Nucleus accumbens (tissue), 56 donors: ENCODE data around the gene RET.

Experiments used
- DNase-seq, 56 donors: peaks; one replicate each; lab custom pipeline; 2025; lab: John Stamatoyannopoulos, UW

Gene RET

DNA sequence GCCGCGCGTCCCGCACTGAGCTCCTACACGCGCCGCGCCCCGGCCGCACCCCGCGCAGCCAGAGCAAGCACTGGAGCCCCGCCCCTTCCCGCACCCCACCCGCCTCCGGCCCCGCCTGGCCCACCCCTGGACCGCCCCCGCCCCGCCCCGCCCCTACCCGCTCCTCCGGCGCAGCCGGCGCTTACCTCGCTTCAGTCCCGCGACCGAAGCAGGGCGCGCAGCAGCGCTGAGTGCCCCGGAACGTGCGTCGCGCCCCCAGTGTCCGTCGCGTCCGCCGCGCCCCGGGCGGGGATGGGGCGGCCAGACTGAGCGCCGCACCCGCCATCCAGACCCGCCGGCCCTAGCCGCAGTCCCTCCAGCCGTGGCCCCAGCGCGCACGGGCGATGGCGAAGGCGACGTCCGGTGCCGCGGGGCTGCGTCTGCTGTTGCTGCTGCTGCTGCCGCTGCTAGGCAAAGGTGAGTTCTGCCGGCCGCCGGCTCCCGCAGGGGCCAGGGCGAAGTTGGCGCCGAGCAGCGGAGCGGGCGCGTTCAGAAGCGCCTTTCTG lies at the start of gene RET:
RET (plus strand) TSS at position 194 of the 545 bp plus-strand sequence; CDS start at position 384, 190 bp downstream.
- DNase-seq, result peak in 5 of 56 donors; percentile 11 to 48 (median 15)

DNA sequence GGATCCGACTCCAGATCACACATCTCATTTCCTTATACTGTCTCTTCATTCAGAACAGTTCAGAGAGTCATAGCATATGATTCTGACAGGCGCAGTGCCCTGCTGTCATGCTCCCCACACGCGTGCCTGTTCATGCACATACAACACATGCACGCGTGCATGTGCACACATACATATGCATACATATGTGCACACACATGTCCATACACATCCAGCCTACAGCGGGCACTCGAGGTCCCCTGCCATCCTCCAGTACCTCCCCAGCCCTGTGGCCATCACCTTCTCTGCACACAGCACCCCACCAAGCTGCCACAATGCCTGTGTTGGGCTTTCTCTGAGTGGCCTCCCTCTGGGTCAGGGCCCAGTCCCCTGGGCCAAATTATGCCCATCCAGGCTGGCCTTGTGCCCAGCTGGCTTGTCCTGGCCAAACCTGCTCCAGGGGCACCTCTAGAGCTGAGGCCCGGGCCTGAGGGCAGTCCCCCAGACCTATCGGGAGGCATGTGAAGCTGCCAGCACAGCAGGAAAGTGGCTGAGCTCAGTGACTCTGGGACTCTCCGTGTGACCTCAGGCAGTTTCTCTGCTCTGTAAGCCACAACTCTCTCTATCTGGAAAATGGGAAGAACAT lies 49.4 kb upstream of the RET start:
- no peak for DNase-seq

DNA sequence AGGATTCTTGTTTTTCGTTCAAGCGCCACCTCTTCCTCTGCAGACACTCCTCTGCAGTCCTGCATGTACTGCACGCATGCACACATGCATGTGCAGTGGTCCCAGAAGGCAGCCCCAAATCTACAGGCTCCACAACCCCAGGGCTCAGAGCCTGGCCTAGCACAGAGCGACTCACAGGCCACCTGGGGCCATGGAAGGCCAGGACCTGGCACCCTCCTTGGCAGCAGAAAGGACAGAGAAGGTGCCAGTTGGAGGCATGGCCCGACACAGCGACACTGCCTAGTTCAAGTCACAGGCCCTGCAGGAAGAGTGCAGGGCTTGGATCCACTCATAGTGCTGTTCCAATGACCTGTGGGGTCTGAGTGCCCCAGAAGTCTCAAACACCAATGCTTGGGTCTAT lies 48.7 kb upstream of the RET start:
- DNase-seq, result no peak

GRCh38 chr10:43029043-43029442 lies 47.8 kb upstream of the RET start:
- no peak for DNase-seq

DNA sequence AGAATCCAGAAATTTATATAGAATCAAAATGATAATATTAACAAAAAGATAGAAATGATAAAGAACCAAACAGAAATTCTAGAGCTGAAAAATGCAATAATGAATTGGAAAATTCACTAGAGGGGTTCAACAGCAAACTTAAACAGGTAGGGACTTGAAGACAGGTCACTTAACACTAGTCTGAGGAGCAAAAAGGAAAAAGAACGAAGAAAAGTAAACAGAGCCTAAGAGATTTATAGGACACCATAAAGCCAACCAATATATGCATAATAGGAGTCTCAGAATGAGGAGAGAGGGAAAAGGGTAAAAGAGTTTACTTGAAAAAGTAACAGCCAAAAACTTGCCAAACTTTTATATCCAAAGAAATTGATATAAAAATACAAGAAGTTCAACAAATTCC lies 44.3 kb upstream of the RET start:
- DNase-seq, result no peak

DNA sequence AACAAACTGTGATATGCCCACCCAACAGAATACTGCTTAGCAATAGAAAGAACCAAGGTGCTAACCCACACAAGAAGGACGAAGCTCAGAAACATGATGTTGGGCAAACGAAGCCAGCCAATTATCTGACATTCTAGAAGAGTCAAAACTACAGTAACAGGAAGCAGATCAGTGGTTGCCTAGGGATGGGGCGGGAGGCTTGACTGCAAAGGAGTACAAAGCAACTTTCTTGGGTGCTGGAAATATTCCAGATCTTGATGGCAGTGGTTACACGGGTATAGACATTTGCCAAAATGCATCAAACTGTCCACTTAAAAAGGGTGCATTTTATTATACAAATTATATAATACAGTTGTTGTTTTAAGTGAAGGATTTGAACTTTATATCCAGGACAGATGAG lies 41.1 kb upstream of the RET start:
- DNase-seq, result no peak

GRCh38 chr10:43036481-43037428 lies 40.1 kb upstream of the RET start:
- no peak for DNase-seq

DNA sequence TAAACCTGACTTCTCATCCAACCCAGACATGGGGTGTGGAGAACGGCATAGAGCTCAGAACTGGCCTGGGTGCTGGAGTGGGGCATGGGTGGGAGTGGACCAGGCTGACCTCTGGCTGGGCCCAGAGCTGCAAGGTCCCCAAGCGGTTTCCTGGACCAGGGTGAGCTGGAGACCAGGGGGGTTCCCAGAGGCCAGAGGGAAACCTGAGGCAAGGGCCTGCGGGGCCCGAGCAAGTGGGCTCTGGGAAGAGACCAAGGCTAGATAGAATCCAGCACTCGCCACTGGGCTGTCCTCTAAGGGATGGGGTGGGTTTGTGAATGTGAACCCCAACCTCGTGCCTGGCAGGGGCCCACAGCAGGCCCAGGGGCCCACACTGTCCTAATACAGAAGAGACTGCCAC lies 39.4 kb upstream of the RET start:
- DNase-seq, result no peak

GRCh38 chr10:43037942-43038782 lies 38.7 kb upstream of the RET start:
- DNase-seq, result no peak

GRCh38 chr10:43038783-43039623 lies 37.9 kb upstream of the RET start:
- no peak for DNase-seq

DNA sequence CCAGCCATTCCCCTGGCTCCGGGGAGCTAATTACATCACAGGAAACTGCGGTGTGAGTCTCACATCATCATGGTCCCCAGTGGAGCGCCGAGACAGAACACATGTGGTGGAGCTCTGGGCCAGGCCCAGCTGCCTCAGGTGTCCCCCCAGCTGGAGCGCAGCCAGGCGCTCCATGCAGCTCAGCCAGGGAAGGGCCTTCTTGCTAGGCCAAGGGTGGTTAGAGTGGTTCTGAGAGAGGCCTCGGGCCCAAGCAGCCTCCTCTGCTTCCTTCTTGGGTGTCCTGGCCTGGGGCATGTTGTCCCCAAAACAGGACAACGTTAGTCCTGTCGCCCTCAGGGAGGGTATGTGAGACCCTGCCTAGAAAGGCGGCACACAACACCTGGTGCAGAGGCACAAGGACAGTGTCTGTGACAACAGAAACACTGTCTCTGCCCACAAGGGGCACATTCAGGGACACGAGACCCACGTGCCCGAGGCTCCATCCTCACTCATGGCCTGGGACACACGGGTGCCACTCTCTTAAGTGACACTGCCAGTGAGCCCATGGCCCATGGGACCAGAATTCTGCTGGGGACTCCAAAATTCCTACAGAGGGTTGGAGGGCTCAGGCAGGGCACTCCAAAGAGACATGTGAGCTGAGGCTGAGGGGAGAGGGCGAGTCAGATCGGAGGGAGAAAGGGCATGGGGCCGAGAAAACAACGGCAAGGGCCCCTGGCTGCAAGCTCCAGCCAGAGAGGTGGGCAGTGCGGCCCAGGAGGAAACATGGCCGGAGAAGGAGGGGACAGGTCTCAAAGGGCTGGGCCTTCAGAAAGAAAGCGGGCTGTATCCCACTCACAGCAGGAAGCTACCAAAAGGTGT lies 37.0 kb upstream of the RET start:
- DNase-seq, result no peak

- no peak for DNase-seq
Measured at GRCh38 chr10:43040482-43041256, 36.2 kb upstream of the RET start.

- no peak for DNase-seq
Measured at GRCh38 chr10:43041422-43042342, 35.2 kb upstream of the RET start.

DNA sequence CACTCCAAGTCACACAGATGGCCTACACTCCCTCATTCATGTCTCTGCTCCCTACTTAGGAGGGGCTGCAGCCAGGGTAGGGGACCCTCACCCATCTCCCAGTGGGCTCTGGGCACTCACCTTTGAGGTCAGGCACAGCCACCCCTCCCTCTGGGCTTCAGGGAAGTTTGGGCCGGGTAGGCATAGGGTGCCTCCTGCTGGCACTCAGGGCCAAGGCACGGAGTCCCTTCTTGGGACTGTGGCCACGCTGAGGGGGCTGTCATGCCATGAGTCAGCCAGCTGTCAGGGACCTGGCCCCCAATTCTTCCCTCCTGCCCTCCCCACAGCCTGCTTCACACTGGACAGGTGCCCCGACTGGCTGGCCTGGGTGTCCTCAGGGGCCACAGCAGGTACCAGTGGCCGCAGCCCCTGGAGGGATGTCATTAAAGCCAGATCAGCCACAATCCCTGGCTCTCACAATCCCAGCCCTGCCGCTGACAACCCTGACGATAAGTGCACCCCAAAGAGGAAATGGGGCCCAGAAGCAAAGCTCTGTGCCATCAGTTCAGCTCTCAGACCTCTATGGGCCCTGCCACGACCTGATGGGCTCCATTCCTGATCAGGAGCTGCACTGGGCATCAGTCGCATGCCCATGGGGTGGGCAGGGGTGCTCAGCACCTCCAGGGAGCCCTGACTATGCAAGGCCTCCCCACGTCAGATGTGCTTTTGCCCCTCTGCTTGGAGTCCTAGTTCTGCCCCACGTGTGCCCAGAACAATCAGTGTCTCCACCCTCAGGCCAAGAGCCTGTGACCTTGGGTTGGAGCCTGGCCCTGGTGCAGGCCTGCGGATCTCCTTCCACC lies 34.1 kb upstream of the RET start:
- no peak for DNase-seq

DNA sequence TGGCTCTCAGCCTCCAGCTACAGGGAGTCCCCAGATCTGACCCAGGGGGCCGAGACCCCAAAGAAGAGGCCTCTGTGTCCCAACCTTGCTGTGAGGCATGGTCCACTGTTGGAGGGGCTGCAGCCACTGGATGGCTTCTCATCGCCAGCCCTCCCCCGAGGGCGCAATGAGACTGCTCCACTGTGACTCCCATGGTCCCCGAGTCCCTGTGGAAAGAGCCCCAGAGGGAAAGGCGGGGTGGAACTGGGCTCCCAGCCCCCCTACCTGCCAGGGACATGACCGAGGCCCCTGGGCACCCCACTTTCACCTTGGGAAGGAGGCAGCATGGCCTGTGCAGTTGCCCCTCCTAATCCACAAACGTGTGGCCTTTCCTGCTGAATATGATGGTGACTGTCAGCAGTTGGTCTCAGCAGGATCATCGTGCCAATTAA lies 33.5 kb upstream of the RET start:
- DNase-seq, result no peak
